Effector memory CD4-positive, alpha-beta T cell (primary cell): ENCODE measurements around the gene SWAP70.

ENCODE experiments used
- DNase-seq, 3 donors: peaks; one replicate each; pipeline ENCODE4 v3.0.0-alpha.2; 2020
- H3K27ac ChIP-seq: 2 replicates; pipeline ENCODE4 v1.7.0; 2013; ENCODE audit warnings: mild to moderate bottlenecking, low read length, moderate library complexity; ENCODE audit not compliant: insufficient read depth, poor library complexity, severe bottlenecking
- H3K27me3 ChIP-seq: replicated peaks from 2 replicates; pipeline ENCODE4 v1.7.0; 2013; ENCODE audit warnings: mild to moderate bottlenecking, low read length; ENCODE audit not compliant: insufficient read depth, control insufficient read depth, poor library complexity, severe bottlenecking
- H3K36me3 ChIP-seq: 2 replicates; pipeline ENCODE4 v1.7.0; 2013; ENCODE audit warnings: mild to moderate bottlenecking, low read length, moderate library complexity; ENCODE audit not compliant: control insufficient read depth, insufficient read depth
- H3K4me1 ChIP-seq: 2 replicates; pipeline ENCODE4 v1.7.0; 2013; ENCODE audit warnings: low read length, mild to moderate bottlenecking; ENCODE audit not compliant: control insufficient read depth, insufficient read depth, poor library complexity, severe bottlenecking
- H3K4me3 ChIP-seq: 2 replicates; pipeline ENCODE4 v1.7.0; 2013; ENCODE audit warnings: low read length, low read depth, mild to moderate bottlenecking; ENCODE audit not compliant: insufficient read depth, poor library complexity, severe bottlenecking
- H3K9me3 ChIP-seq: 2 replicates; pipeline ENCODE4 v1.7.0; 2013; ENCODE audit warnings: mild to moderate bottlenecking, low read length, moderate library complexity; ENCODE audit not compliant: control insufficient read depth

The SWAP70 gene

GRCh38 chr11:9625162-9625561 is 38.7 kb upstream of the SWAP70 start:
- Histone ChIP-seq H3K27ac (no peak overlapping the region), H3K9me3 (no peaks in the 10 kb centered on the region), H3K27me3 (no peaks in the 10 kb centered on the region), H3K36me3 (no peaks in the 10 kb centered on the region), H3K4me1 (no peaks in the 10 kb centered on the region), H3K4me3 (no peak overlapping the region)
- no peak for DNase-seq

GRCh38 chr11:9625728-9626127 is 38.1 kb upstream of the SWAP70 start:
- DNase-seq: no peak
- Histone ChIP-seq H3K27ac (no peak overlapping the region), H3K9me3 (no peaks in the 10 kb centered on the region), H3K36me3 (no peaks in the 10 kb centered on the region), H3K4me1 (no peaks in the 10 kb centered on the region), H3K4me3 (no peak overlapping the region), H3K27me3 (no peaks in the 10 kb centered on the region)

GRCh38 chr11:9626496-9627394 is 37.1 kb upstream of the SWAP70 start:
- Histone ChIP-seq H3K27me3 (no peaks in the 10 kb centered on the region), H3K9me3 (no peaks in the 10 kb centered on the region), H3K4me3 (no peak overlapping the region), H3K36me3 (no peaks in the 10 kb centered on the region), H3K4me1 (no peaks in the 10 kb centered on the region), H3K27ac (no peak overlapping the region)
- DNase-seq: no peak

- H3K4me3 ChIP-seq: no peak overlapping the region
- H3K27me3 ChIP-seq: no peaks in the 10 kb centered on the region
- no peak overlapping the region for H3K27ac ChIP-seq
- DNase-seq: no peak
- H3K9me3 ChIP-seq: no peaks in the 10 kb centered on the region
- no peaks in the 10 kb centered on the region for H3K36me3 ChIP-seq
- no peaks in the 10 kb centered on the region for H3K4me1 ChIP-seq
Observed at GRCh38 chr11:9629064-9629463, 34.8 kb upstream of the SWAP70 start.

GRCh38 chr11:9633679-9634078 is 30.2 kb upstream of the SWAP70 start:
- no peaks in the 10 kb centered on the region for H3K9me3 ChIP-seq
- no peak for DNase-seq
- H3K4me3 ChIP-seq: no peak overlapping the region
- no peaks in the 10 kb centered on the region for H3K4me1 ChIP-seq
- no peaks in the 10 kb centered on the region for H3K27me3 ChIP-seq
- no peaks in the 10 kb centered on the region for H3K36me3 ChIP-seq
- no peak overlapping the region for H3K27ac ChIP-seq

GRCh38 chr11:9636691-9637090 is 27.2 kb upstream of the SWAP70 start:
- Histone ChIP-seq H3K27me3 (no peaks in the 10 kb centered on the region), H3K4me3 (no peak overlapping the region), H3K36me3 (no peaks in the 10 kb centered on the region), H3K27ac (no peak overlapping the region), H3K9me3 (no peaks in the 10 kb centered on the region), H3K4me1 (no peaks in the 10 kb centered on the region)
- DNase-seq: no peak

GRCh38 chr11:9639099-9639498 is 24.8 kb upstream of the SWAP70 start:
- H3K27ac ChIP-seq: no peak overlapping the region
- H3K9me3 ChIP-seq: no peaks in the 10 kb centered on the region
- no peak overlapping the region for H3K4me3 ChIP-seq
- H3K4me1 ChIP-seq: no peaks in the 10 kb centered on the region
- no peaks in the 10 kb centered on the region for H3K36me3 ChIP-seq
- no peaks in the 10 kb centered on the region for H3K27me3 ChIP-seq
- no peak for DNase-seq

- H3K4me3 ChIP-seq: no peak overlapping the region
- no peaks in the 10 kb centered on the region for H3K4me1 ChIP-seq
- H3K27me3 ChIP-seq: no peaks in the 10 kb centered on the region
- no peaks in the 10 kb centered on the region for H3K36me3 ChIP-seq
- H3K27ac ChIP-seq: no peak overlapping the region
- no peak for DNase-seq
- no peaks in the 10 kb centered on the region for H3K9me3 ChIP-seq
Observed at GRCh38 chr11:9639985-9640384, 23.9 kb upstream of the SWAP70 start.

GRCh38 chr11:9642894-9643293 is 21.0 kb upstream of the SWAP70 start:
- Histone ChIP-seq H3K9me3 (no peaks in the 10 kb centered on the region), H3K4me3 (no peak overlapping the region), H3K36me3 (no peaks in the 10 kb centered on the region), H3K27me3 (no peaks in the 10 kb centered on the region), H3K27ac (no peak overlapping the region), H3K4me1 (no peaks in the 10 kb centered on the region)
- DNase-seq: no peak

GRCh38 chr11:9643751-9644150 is 20.1 kb upstream of the SWAP70 start:
- Histone ChIP-seq H3K4me3 (no peak overlapping the region), H3K27ac (no peak overlapping the region), H3K9me3 (no peaks in the 10 kb centered on the region), H3K27me3 (no peaks in the 10 kb centered on the region), H3K36me3 (no peaks in the 10 kb centered on the region), H3K4me1 (no peaks in the 10 kb centered on the region)
- no peak for DNase-seq
